SH-SY5Y (cell line): Measurements from ENCODE around the gene TMPRSS11D.

Experiments
- GATA2 ChIP-seq: IDR thresholded peaks from 2 replicates; pipeline ENCODE4 v1.6.1; 2011; ENCODE audit warnings: mild to moderate bottlenecking, low read depth, low read length
- GATA3 ChIP-seq: IDR thresholded peaks from 2 replicates; pipeline ENCODE4 v1.6.1; 2011; ENCODE audit warnings: low read depth, mild to moderate bottlenecking, low read length, moderate library complexity

DNA sequence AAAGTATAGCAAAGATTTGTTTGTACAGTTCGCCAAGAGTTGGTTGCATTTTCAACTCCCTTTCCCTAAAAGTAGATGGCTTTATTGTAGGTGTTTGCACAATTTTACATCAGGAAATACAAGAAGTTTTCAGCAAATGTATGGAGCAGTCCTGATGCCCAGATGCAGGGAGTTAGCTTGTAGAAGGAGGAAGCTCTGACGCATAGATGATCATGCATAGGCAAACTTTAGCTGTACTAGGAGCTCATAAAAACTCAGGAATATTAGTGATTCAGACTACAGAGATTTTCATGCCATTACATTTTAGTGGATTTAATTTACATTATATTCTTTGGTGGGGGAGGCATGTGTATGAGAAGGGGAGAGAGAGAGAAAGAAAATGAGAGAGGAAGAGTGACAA is 62.9 kb downstream of the TMPRSS11D start:
- no peak for TF ChIP-seq GATA3
- TF ChIP-seq GATA2: no peak
